ENCODE measurements around the gene HECA. TPM values are rescaled to one million over a fixed set of nuclear protein-coding genes. Genes with fewer than 3 reads are reported as not detected.
"Not testable (repeated sequence)": the region's sequence is repeated elsewhere in the genome, so short reads cannot be mapped to it uniquely, and the experiment has no call there.

The HECA gene
- total RNA-seq, 1 experiment from 2014 or later: 4.2 TPM

GRCh38 chr6:139156551-139156950 lies 21.7 kb downstream of the HECA start:
- Histone ChIP-seq H3K9me2 (replicated peaks; ENCODE audit: low read length) (no peaks in the 10 kb centered on the region), H4K20me1 (ENCODE audit: low read length) (no peaks in the 10 kb centered on the region), H3K9me3 (ENCODE audit: low read length) (no peaks in the 10 kb centered on the region), H3K27ac (ENCODE audit: low read length) (no peak overlapping the region), H2AFZ (ENCODE audit: low read length) (no peak overlapping the region), H3K4me3 (ENCODE audit: low read length) (no peak overlapping the region), H3K27me3 (ENCODE audit: low read length) (no peaks in the 10 kb centered on the region), H3K4me1 (ENCODE audit: insufficient read depth, low read length) (no peaks in the 10 kb centered on the region), H3F3A (ENCODE audit: low read length, unreplicated experiment) (no peaks in the 10 kb centered on the region), H3K79me2 (ENCODE audit: low read length) (no peaks in the 10 kb centered on the region), H3K9ac (ENCODE audit: low read length) (no peak overlapping the region), H3K36me3 (ENCODE audit: low read depth, low read length) (no peaks in the 10 kb centered on the region), H3K4me2 (ENCODE audit: low read length) (no peak overlapping the region)
- intact Hi-C loops (cut with micrococcal nuclease): no loop called here
- no TSS peak for BruUV-seq (replicated peaks)
- ChIA-PET CTCF (no interaction called here), POLR2A (ENCODE audit: unreplicated experiment) (no interaction called here)
- no peak for TF ChIP-seq EZH2phosphoT487 (IDR thresholded peaks at IDR 0.05; ENCODE audit: borderline replicate concordance, low read length)
- TF ChIP-seq, protein P1, sequence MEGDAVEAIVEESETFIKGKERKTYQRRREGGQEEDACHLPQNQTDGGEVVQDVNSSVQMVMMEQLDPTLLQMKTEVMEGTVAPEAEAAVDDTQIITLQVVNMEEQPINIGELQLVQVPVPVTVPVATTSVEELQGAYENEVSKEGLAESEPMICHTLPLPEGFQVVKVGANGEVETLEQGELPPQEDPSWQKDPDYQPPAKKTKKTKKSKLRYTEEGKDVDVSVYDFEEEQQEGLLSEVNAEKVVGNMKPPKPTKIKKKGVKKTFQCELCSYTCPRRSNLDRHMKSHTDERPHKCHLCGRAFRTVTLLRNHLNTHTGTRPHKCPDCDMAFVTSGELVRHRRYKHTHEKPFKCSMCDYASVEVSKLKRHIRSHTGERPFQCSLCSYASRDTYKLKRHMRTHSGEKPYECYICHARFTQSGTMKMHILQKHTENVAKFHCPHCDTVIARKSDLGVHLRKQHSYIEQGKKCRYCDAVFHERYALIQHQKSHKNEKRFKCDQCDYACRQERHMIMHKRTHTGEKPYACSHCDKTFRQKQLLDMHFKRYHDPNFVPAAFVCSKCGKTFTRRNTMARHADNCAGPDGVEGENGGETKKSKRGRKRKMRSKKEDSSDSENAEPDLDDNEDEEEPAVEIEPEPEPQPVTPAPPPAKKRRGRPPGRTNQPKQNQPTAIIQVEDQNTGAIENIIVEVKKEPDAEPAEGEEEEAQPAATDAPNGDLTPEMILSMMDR (conservative IDR thresholded peaks at IDR 0.05; ENCODE audit: low read depth, low read length): no peak
- TF ChIP-seq EZH2 (IDR thresholded peaks at IDR 0.05; ENCODE audit: low read length, unreplicated experiment): no peak
- DNase-seq: no peak
- no peak for ATAC-seq

- H3K4me2 ChIP-seq (ENCODE audit: low read length); H3K4me1 ChIP-seq (ENCODE audit: insufficient read depth, low read length); BruUV-seq (replicated peaks); H3K79me2 ChIP-seq (ENCODE audit: low read length); DNase-seq; H2AFZ ChIP-seq (ENCODE audit: low read length); ATAC-seq; H3K9me3 ChIP-seq (ENCODE audit: low read length); H3K36me3 ChIP-seq (ENCODE audit: low read depth, low read length); H3K9ac ChIP-seq (ENCODE audit: low read length); H3K9me2 ChIP-seq (replicated peaks; ENCODE audit: low read length); CTCF ChIA-PET; POLR2A ChIA-PET (ENCODE audit: unreplicated experiment); intact Hi-C loops (cut with micrococcal nuclease); H3K27ac ChIP-seq (ENCODE audit: low read length); H3K27me3 ChIP-seq (ENCODE audit: low read length); H3K4me3 ChIP-seq (ENCODE audit: low read length); H4K20me1 ChIP-seq (ENCODE audit: low read length); H3F3A ChIP-seq (ENCODE audit: low read length, unreplicated experiment): not testable (repeated sequence)
Observed at GRCh38 chr6:139157086-139157485, 22.2 kb downstream of the HECA start.

DNA sequence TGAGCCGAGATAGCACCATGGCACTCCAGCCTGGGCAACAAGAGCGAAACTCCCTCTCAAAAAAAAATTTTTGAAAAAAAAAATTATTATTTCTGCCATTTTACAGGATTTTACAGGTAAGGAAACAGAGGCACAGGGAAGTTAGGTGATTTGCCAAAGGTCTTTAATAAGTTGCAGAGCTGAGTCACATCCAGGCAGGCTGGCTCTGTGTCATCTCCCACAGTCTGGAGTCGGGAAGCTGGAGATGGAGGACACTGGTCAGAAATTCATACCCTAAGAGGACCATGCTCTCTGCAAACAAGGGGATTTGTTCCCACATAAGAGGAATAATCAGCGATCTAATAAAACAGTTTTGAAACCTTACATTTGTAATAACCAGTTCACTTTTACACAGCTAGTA lies 24.1 kb downstream of the HECA start:
- ATAC-seq (no peak), DNase-seq (no peak)
- Histone ChIP-seq H3K4me1 (ENCODE audit: insufficient read depth, low read length) (no peaks in the 10 kb centered on the region), H2AFZ (ENCODE audit: low read length) (no peak overlapping the region), H4K20me1 (ENCODE audit: low read length) (no peaks in the 10 kb centered on the region), H3K9ac (ENCODE audit: low read length) (no peak overlapping the region), H3K27me3 (ENCODE audit: low read length) (no peaks in the 10 kb centered on the region), H3K27ac (ENCODE audit: low read length) (no peak overlapping the region), H3K9me3 (ENCODE audit: low read length) (no peaks in the 10 kb centered on the region), H3F3A (ENCODE audit: low read length, unreplicated experiment) (no peaks in the 10 kb centered on the region), H3K4me3 (ENCODE audit: low read length) (no peak overlapping the region), H3K9me2 (replicated peaks; ENCODE audit: low read length) (no peaks in the 10 kb centered on the region), H3K79me2 (ENCODE audit: low read length) (no peaks in the 10 kb centered on the region), H3K36me3 (ENCODE audit: low read depth, low read length) (no peaks in the 10 kb centered on the region), H3K4me2 (ENCODE audit: low read length) (no peak overlapping the region)
- intact Hi-C loops (cut with micrococcal nuclease): no loop called here
- CTCF ChIA-PET: no interaction called here
- POLR2A ChIA-PET (ENCODE audit: unreplicated experiment): no interaction called here
- BruUV-seq (replicated peaks): no TSS peak
- no peak for TF ChIP-seq EZH2 (IDR thresholded peaks at IDR 0.05; ENCODE audit: low read length, unreplicated experiment)
- TF ChIP-seq, protein P1 (conservative IDR thresholded peaks at IDR 0.05; ENCODE audit: low read depth, low read length): no peak

All from PC-3 (cell line).